HCT116 (cell line): ENCODE results near the gene ECSCR.

Experiments
- CTCF ChIP-seq, 3 experiments: fragments of 200-600 bp in 1 of 3; sonication (generic) in 1 of 3; IDR thresholded peaks in 2 of 3; conservative IDR thresholded peaks in 1 of 3; 2 replicates each; pipeline ENCODE4 v1.5.1; 2012 to 2017; ENCODE audit warnings: low read depth in 2 of 3, low read length in 2 of 3, antibody characterized with exemption in 1 of 3, borderline replicate concordance in 1 of 3, control low read depth in 1 of 3, mild to moderate bottlenecking in 1 of 3, mixed read lengths in 1 of 3, mixed run types in 1 of 3, moderate library complexity in 1 of 3; ENCODE audit not compliant: insufficient read depth in 1 of 3
- ZNF274 ChIP-seq: fragments of 200-500 bp; sonication (Bioruptor generic); IDR thresholded peaks from 2 replicates; pipeline ENCODE4 v1.6.1; 2014; ENCODE audit warnings: mild to moderate bottlenecking, low read depth, low read length, inconsistent platforms

- TF ChIP-seq CTCF (IDR thresholded peaks at IDR 0.05 in 2 of 3, conservative IDR thresholded peaks at IDR 0.05 in 1 of 3; ENCODE audit: borderline replicate concordance in 1 of 3, insufficient read depth in 1 of 3, low read depth in 2 of 3, low read length in 2 of 3) = peak in 2 of 3 experiments; percentile 30 to 35; a peak in 3 of 6 replicates
- no peak for TF ChIP-seq ZNF274
These were observed 19.1 kb upstream of the ECSCR start for GRCh38 chr5:139481580-139482049.
